ENCODE measurements around the gene PCMT1.
"Not testable (repeated sequence)": the region's sequence is repeated elsewhere in the genome, so short reads cannot be mapped to it uniquely, and the experiment has no call there.

GRCh38 chr6:149848343-149848742 lies 98.8 kb downstream of the PCMT1 start:
- not testable (repeated sequence) for TF ChIP-seq CTCF, POLR2A (IDR thresholded peaks at IDR 0.05)

Measured in adrenal gland (tissue), 5 donors.